Raji (cell line): ENCODE results near the gene FN1.

Experiments
- POLR2A ChIP-seq: IDR thresholded peaks from 2 replicates; pipeline ENCODE4 v1.6.1; 2011; ENCODE audit warnings: low read depth, low read length, control low read depth; ENCODE audit not compliant: insufficient read depth

Gene FN1

GRCh38 chr2:215390550-215390913 lies 45.3 kb downstream of the FN1 start:
- TF ChIP-seq POLR2A, result no peak

GRCh38 chr2:215388002-215388728 lies 47.7 kb downstream of the FN1 start:
- TF ChIP-seq POLR2A, result no peak

- no peak for TF ChIP-seq POLR2A
Observed at GRCh38 chr2:215386566-215386965, 49.3 kb downstream of the FN1 start.

- TF ChIP-seq POLR2A, result no peak
Observed at GRCh38 chr2:215384710-215385109, 51.2 kb downstream of the FN1 start.

GRCh38 chr2:215383652-215384279 lies 52.1 kb downstream of the FN1 start:
- TF ChIP-seq POLR2A, result no peak

- TF ChIP-seq POLR2A, result no peak
Observed at GRCh38 chr2:215382480-215382879, 53.4 kb downstream of the FN1 start.

GRCh38 chr2:215382011-215382410 lies 53.9 kb downstream of the FN1 start:
- no peak for TF ChIP-seq POLR2A

GRCh38 chr2:215380699-215381098 lies 55.2 kb downstream of the FN1 start:
- TF ChIP-seq POLR2A, result no peak

GRCh38 chr2:215379948-215380347 lies 55.9 kb downstream of the FN1 start:
- no peak for TF ChIP-seq POLR2A

GRCh38 chr2:215379039-215379438 lies 56.8 kb downstream of the FN1 start:
- no peak for TF ChIP-seq POLR2A

- TF ChIP-seq POLR2A, result no peak
Observed at GRCh38 chr2:215378045-215378444, 57.8 kb downstream of the FN1 start.

GRCh38 chr2:215377283-215377682 lies 58.6 kb downstream of the FN1 start:
- no peak for TF ChIP-seq POLR2A

- no peak for TF ChIP-seq POLR2A
Observed at GRCh38 chr2:215376103-215376780, 59.6 kb downstream of the FN1 start.

GRCh38 chr2:215375467-215375830 lies 60.4 kb downstream of the FN1 start:
- TF ChIP-seq POLR2A, result no peak

GRCh38 chr2:215374642-215375466 lies 61.0 kb downstream of the FN1 start:
- TF ChIP-seq POLR2A, result no peak
